H9 (cell line): ENCODE results near the gene CAMTA1. TPM values are rescaled to one million over a fixed set of nuclear protein-coding genes. Genes with fewer than 3 reads are reported as not detected.

ENCODE experiments used
- DNase-seq: peaks from one replicate; pipeline ENCODE4 v3.0.0-alpha.2; 2017
- H2AFZ ChIP-seq: one replicate; pipeline ENCODE4 v1.6.1; 2013; ENCODE audit warnings: mild to moderate bottlenecking, low read length, control low read depth, moderate library complexity
- H2AK5ac ChIP-seq: 2 replicates; pipeline ENCODE4 v1.6.1; 2013; ENCODE audit warnings: low read length, control low read depth, mixed read lengths; ENCODE audit not compliant: insufficient read length
- H2BK120ac ChIP-seq: one replicate; pipeline ENCODE4 v1.6.1; 2013; ENCODE audit warnings: low read depth, mild to moderate bottlenecking, low read length, control low read depth, inconsistent platforms; ENCODE audit not compliant: poor library complexity, severe bottlenecking
- H2BK12ac ChIP-seq: 2 replicates; pipeline ENCODE4 v1.6.1; 2013; ENCODE audit warnings: low read length, control low read depth, mixed read lengths, low read depth; ENCODE audit not compliant: insufficient read length
- H2BK15ac ChIP-seq: 2 replicates; pipeline ENCODE4 v1.6.1; 2013; ENCODE audit warnings: low read depth, low read length, control low read depth
- H2BK20ac ChIP-seq: one replicate; pipeline ENCODE4 v1.6.1; 2013; ENCODE audit warnings: low read depth, mild to moderate bottlenecking, low read length, control low read depth, inconsistent platforms; ENCODE audit not compliant: poor library complexity, severe bottlenecking
- H2BK5ac ChIP-seq: 2 replicates; pipeline ENCODE4 v1.6.1; 2013; ENCODE audit warnings: low read length, control low read depth, mixed read lengths; ENCODE audit not compliant: insufficient read length
- H3K14ac ChIP-seq: 2 replicates; pipeline ENCODE4 v1.6.1; 2013; ENCODE audit warnings: low read length, control low read depth; ENCODE audit not compliant: insufficient read depth
- H3K18ac ChIP-seq: 2 replicates; pipeline ENCODE4 v1.6.1; 2013; ENCODE audit warnings: low read depth, mild to moderate bottlenecking, mixed read lengths, low read length, control low read depth; ENCODE audit not compliant: insufficient read length
- H3K23ac ChIP-seq: 2 replicates; pipeline ENCODE4 v1.6.1; 2013; ENCODE audit warnings: low read length, control low read depth, mixed read lengths, low read depth; ENCODE audit not compliant: insufficient read length
- H3K23me2 ChIP-seq: 2 replicates; pipeline ENCODE4 v1.6.1; 2013; ENCODE audit warnings: low read depth, mild to moderate bottlenecking, mixed read lengths, low read length, control low read depth; ENCODE audit not compliant: insufficient read length, poor library complexity, severe bottlenecking
- H3K27ac ChIP-seq: 2 replicates; pipeline ENCODE4 v1.5.1; 2013; ENCODE audit warnings: low read length, control low read depth, mixed read lengths, low read depth; ENCODE audit not compliant: insufficient read length
- H3K27me3 ChIP-seq: 2 replicates; pipeline ENCODE4 v1.6.1; 2013; ENCODE audit warnings: low read length, control low read depth, inconsistent platforms; ENCODE audit not compliant: insufficient read depth
- H3K4ac ChIP-seq: 2 replicates; pipeline ENCODE4 v1.6.1; 2013; ENCODE audit warnings: low read depth, mild to moderate bottlenecking, control low read depth, inconsistent platforms, low read length, moderate library complexity
- H3K4me1 ChIP-seq: 2 replicates; pipeline ENCODE4 v1.6.1; 2013; ENCODE audit warnings: low read length, control low read depth, inconsistent platforms; ENCODE audit not compliant: insufficient read depth
- H3K4me2 ChIP-seq: 2 replicates; pipeline ENCODE4 v1.6.1; 2013; ENCODE audit warnings: low read length, control low read depth, mixed read lengths; ENCODE audit not compliant: insufficient read length, insufficient read depth
- H3K56ac ChIP-seq: 2 replicates; pipeline ENCODE4 v1.6.1; 2013; ENCODE audit warnings: low read depth, mild to moderate bottlenecking, mixed read lengths, low read length, control low read depth; ENCODE audit not compliant: insufficient read length
- H3K79me1 ChIP-seq: 2 replicates; pipeline ENCODE4 v1.6.1; 2013; ENCODE audit warnings: low read depth, mild to moderate bottlenecking, moderate library complexity, low read length, control low read depth, inconsistent platforms; ENCODE audit not compliant: insufficient read depth, poor library complexity, severe bottlenecking
- H3K79me2 ChIP-seq: 2 replicates; pipeline ENCODE4 v1.6.1; 2013; ENCODE audit warnings: low read length, control low read depth, inconsistent platforms; ENCODE audit not compliant: insufficient read depth
- H3K9ac ChIP-seq: 2 replicates; pipeline ENCODE4 v1.6.1; 2013; ENCODE audit warnings: low read length, control low read depth, mixed read lengths; ENCODE audit not compliant: insufficient read length; ENCODE audit errors: extremely low read depth
- H3K9me3 ChIP-seq: one replicate; pipeline ENCODE4 v1.6.1; 2013; ENCODE audit warnings: low read depth, low read length, inconsistent platforms; ENCODE audit not compliant: control insufficient read depth
- H3T11ph ChIP-seq: one replicate; pipeline ENCODE4 v1.6.1; 2013; ENCODE audit warnings: mild to moderate bottlenecking, low read length, control low read depth, inconsistent platforms
- H4K20me1 ChIP-seq: one replicate; pipeline ENCODE4 v1.6.1; 2013; ENCODE audit not compliant: control insufficient read depth, insufficient read length, insufficient read depth
- H4K5ac ChIP-seq: 2 replicates; pipeline ENCODE4 v1.6.1; 2013; ENCODE audit warnings: low read depth, mild to moderate bottlenecking, mixed read lengths, low read length, control low read depth; ENCODE audit not compliant: insufficient read length
- H4K8ac ChIP-seq: replicated peaks from 2 replicates; pipeline ENCODE4 v1.6.1; 2013; ENCODE audit warnings: low read length, control low read depth, mixed read lengths, low read depth; ENCODE audit not compliant: insufficient read length
- H4K91ac ChIP-seq: 2 replicates; pipeline ENCODE4 v1.6.1; 2013; ENCODE audit warnings: low read depth, mild to moderate bottlenecking, moderate library complexity, mixed read lengths, low read length, control low read depth; ENCODE audit not compliant: insufficient read length
- H3K27ac Mint-ChIP-seq, 3 experiments: 2 replicates in 2 of 3; 3 replicates in 1 of 3; pipeline ENCODE4 v1.8.0; 2020 to 2021; ENCODE audit warnings: mixed read lengths in 3 of 3, mild to moderate bottlenecking in 1 of 3, moderate library complexity in 1 of 3
- H3K27me3 Mint-ChIP-seq: 2 replicates; pipeline ENCODE4 v1.8.0; 2021; ENCODE audit warnings: low read depth, mild to moderate bottlenecking, moderate library complexity, mixed read lengths
- H3K36me3 Mint-ChIP-seq, 3 experiments: 2 replicates in 2 of 3; 3 replicates in 1 of 3; pipeline ENCODE4 v1.8.0; 2020 to 2021; ENCODE audit warnings: low read depth in 3 of 3, mixed read lengths in 3 of 3; ENCODE audit not compliant: insufficient read depth in 1 of 3
- H3K4me1 Mint-ChIP-seq, 2 experiments: 2 replicates each; pipeline ENCODE4 v1.8.0; 2020; ENCODE audit warnings: mixed read lengths in 2 of 2
- H3K4me3 Mint-ChIP-seq, 2 experiments: 2 replicates in 1 of 2; 3 replicates in 1 of 2; pipeline ENCODE4 v1.8.0; 2020 to 2021; ENCODE audit warnings: mild to moderate bottlenecking in 2 of 2, mixed read lengths in 2 of 2, moderate library complexity in 1 of 2
- H3K9me3 Mint-ChIP-seq, 2 experiments: 2 replicates in 1 of 2; 3 replicates in 1 of 2; pipeline ENCODE4 v1.8.0; 2020; ENCODE audit warnings: mild to moderate bottlenecking in 2 of 2, mixed read lengths in 2 of 2, moderate library complexity in 1 of 2
- CTCF ChIP-seq: fragments of 200-600 bp; sonication (generic); conservative IDR thresholded peaks from 3 replicates; pipeline ENCODE4 v1.8.0; 2021; ENCODE audit warnings: antibody characterized with exemption, mild to moderate bottlenecking
- WGBS: extraction: QIAGEN DNeasy Blood & Tissue Kit; methylation state at CpG from one replicate; pipeline ENCODE4 v1.1.7; 2013; ENCODE audit warnings: missing lambda C conversion rate, low lambda C conversion rate, mixed read lengths; ENCODE audit not compliant: insufficient read length; ENCODE audit errors: extremely low coverage; 5-methylcytosine and 5-hydroxymethylcytosine counted together
- total RNA-seq: library from RNA; stranded (reverse); gene quantifications from 2 replicates; pipeline ENCODE4 v1.2.1, GENCODE V29; 2021

The CAMTA1 gene
- total RNA-seq, 1 experiment from 2014 or later, result 115 TPM

DNA sequence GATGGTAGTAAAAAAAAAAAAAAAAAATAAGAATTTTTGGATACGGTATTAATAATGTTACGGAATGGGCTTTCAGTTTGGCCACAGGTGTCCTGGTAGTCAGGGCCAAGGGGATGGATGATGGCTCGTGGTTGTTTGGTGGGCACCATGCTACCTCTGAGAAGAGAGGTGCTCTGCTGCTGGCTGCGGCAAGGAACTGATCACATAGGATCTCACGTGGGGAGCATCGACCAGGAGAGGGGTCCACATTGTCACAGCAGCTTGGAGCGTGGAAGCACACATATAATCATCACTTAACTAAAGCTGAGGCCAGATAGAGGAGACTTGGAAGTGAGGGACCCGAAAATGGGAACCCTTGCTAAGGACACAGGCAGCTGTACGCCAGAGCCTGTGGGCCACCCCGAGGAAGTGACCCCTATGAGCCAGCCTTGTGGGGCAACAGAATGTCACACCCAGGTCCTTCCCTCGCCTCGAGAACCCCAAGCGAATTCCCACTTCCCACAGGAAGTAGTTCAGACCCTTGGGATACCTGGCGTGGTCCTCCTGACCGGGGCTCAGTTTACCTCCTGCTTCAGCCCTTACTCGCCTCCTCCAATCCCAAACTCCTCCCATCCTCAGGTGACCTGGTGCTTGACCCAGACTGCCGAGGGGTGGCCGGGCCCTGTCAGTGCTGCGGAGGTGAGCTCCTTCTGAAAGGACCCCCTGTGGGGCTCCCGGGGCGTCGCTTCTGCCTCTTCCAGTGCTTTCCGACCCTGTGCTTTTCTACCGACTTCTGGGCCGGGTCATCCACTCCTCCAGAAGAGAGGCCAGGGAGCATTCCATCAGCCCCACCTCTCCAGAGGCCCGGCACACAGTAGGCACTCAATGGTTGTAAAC, 222.0 kb downstream of the CAMTA1 start:
- Histone ChIP-seq H3K56ac (no peak overlapping the region), H2AK5ac (no peak overlapping the region), H3K27me3 (no peaks in the 10 kb centered on the region), H4K91ac (no peak overlapping the region), H2BK120ac (no peak overlapping the region), H3K4me1 (no peaks in the 10 kb centered on the region), H3K9me3 (no peaks in the 10 kb centered on the region), H3K79me1 (no peaks in the 10 kb centered on the region), H2BK5ac (no peak overlapping the region), H4K5ac (no peak overlapping the region), H4K20me1 (no peaks in the 10 kb centered on the region), H2BK15ac (no peak overlapping the region), H3K79me2 (no peaks in the 10 kb centered on the region), H3T11ph (no peak overlapping the region), H3K9ac (no peak overlapping the region), H4K8ac (no peak overlapping the region), H3K14ac (no peak overlapping the region), H3K4ac (no peak overlapping the region), H2AFZ (no peak overlapping the region), H3K23me2 (no peaks in the 10 kb centered on the region), H3K23ac (no peak overlapping the region), H2BK20ac (no peak overlapping the region), H2BK12ac (no peak overlapping the region), H3K4me2 (no peak overlapping the region), H3K27ac (no peak overlapping the region), H3K18ac (no peak overlapping the region)
- TF ChIP-seq CTCF, result no peak
- Mint-ChIP-seq H3K9me3 (no peaks in the 10 kb centered on the region), H3K36me3 (no peaks in the 10 kb centered on the region), H3K27ac (peak overlapping the region in 1 of 3 experiments; percentile 49; a peak in 1 of 7 replicates), H3K27me3 (peaks cover 3% of the 10 kb centered on the region), H3K4me1 (no peaks in the 10 kb centered on the region), H3K4me3 (no peak overlapping the region)
- DNase-seq, result peak; percentile 20
- WGBS, result no CpG with 5 or more reads among the region's 26 CpGs
